HepG2 (cell line): ENCODE measurements around the gene MAP2K7. TPM values are rescaled to one million over a fixed set of nuclear protein-coding genes. Genes with fewer than 3 reads are reported as not detected.

Experiments
- ATAC-seq: fragments of 200-7000 bp; cut with Tn5 transposase; 3 replicates; pipeline ENCODE4 v1.9.1; 2020; ENCODE audit warnings: mild to moderate bottlenecking, moderate library complexity
- BruUV-seq: library from RNA; stranded (reverse); fragments of 400-500 nt; replicated peaks from 2 replicates; lab custom pipeline; 2021; lab: Mats Ljungman, UMichigan
- CTCF ChIA-PET: fragments of 300-600 bp; formaldehyde crosslinking; extraction: SDS; loops from one replicate; lab custom pipeline; 2021; ENCODE audit warnings: low total read pairs, inconsistent platforms, low intra/inter-chr PET ratio; lab: Yijun Ruan, JAX
- POLR2A ChIA-PET: fragments of 350-600 bp; sonication (Branson Sonifier 250); formaldehyde crosslinking; loops from one replicate; lab custom pipeline; 2020; ENCODE audit warnings: antibody characterized with exemption, inconsistent platforms; lab: Yijun Ruan, JAX
- DNase-seq: peaks from one replicate; pipeline ENCODE4 v3.0.0-alpha.2; 2015; ENCODE audit warnings: low spot score
- FAIRE-seq: peaks from 3 replicates; lab custom pipeline; 2011; peaks lifted over from hg19 to GRCh38; lab: Jason Lieb, UNC
- H2AFZ ChIP-seq: one replicate; pipeline ENCODE4 v1.6.1; 2011; ENCODE audit warnings: low read length, inconsistent platforms
- H3K27ac ChIP-seq: fragments of 300-600 bp; 3 replicates; pipeline ENCODE4 v1.8.0; 2011; ENCODE audit warnings: mixed run types, mild to moderate bottlenecking, mixed read lengths, low read length, inconsistent platforms; ENCODE audit not compliant: insufficient read depth; ENCODE audit errors: extremely low read length
- H3K27me3 ChIP-seq, 2 experiments: fragments of 200-600 bp in 1 of 2; 2 replicates in 1 of 2; 3 replicates in 1 of 2; pipeline versions ENCODE4 v1.6.0 to v1.8.0; 2011; ENCODE audit warnings: low read length in 2 of 2, mild to moderate bottlenecking in 2 of 2, moderate library complexity in 2 of 2, inconsistent platforms in 1 of 2; ENCODE audit not compliant: insufficient read depth in 2 of 2, control insufficient read depth in 1 of 2
- H3K36me3 ChIP-seq, 2 experiments: fragments of 200-600 bp in 1 of 2; replicated peaks in 1 of 2; 2 replicates in 1 of 2; 3 replicates in 1 of 2; pipeline versions ENCODE4 v1.5.1 to v1.8.0; 2011; ENCODE audit warnings: low read length in 2 of 2, inconsistent platforms in 1 of 2; ENCODE audit not compliant: insufficient read depth in 2 of 2, control insufficient read depth in 1 of 2
- H3K4me1 ChIP-seq: 2 replicates; pipeline ENCODE4 v1.5.1; 2012; ENCODE audit warnings: low read length, inconsistent platforms; ENCODE audit not compliant: insufficient read depth
- H3K4me2 ChIP-seq: 2 replicates; pipeline ENCODE4 v1.6.0; 2011; ENCODE audit warnings: low read depth, low read length, inconsistent platforms
- H3K4me3 ChIP-seq, 3 experiments: fragments of 200-600 bp in 1 of 3; sonication (generic), shearing (Covaris generic) in 1 of 3; replicated peaks in 1 of 3; 2 replicates each; pipeline ENCODE4 v1.5.1; 2011 to 2016; ENCODE audit warnings: low read length in 3 of 3, inconsistent platforms in 2 of 3, low read depth in 2 of 3, mild to moderate bottlenecking in 2 of 3, control low read depth in 1 of 3, mixed read lengths in 1 of 3; ENCODE audit not compliant: insufficient read depth in 1 of 3
- H3K79me2 ChIP-seq: one replicate; pipeline ENCODE4 v1.6.1; 2011; ENCODE audit warnings: low read length, inconsistent platforms; ENCODE audit not compliant: insufficient read depth
- H3K9ac ChIP-seq: 2 replicates; pipeline ENCODE4 v1.6.0; 2011; ENCODE audit warnings: mild to moderate bottlenecking, low read depth, low read length, inconsistent platforms; ENCODE audit not compliant: insufficient read depth
- H3K9me3 ChIP-seq: 2 replicates; pipeline ENCODE4 v1.5.1; 2012; ENCODE audit warnings: mild to moderate bottlenecking, low read length
- H4K20me1 ChIP-seq: 2 replicates; pipeline ENCODE4 v1.6.0; 2011; ENCODE audit warnings: inconsistent platforms, mild to moderate bottlenecking, low read length, moderate library complexity; ENCODE audit not compliant: insufficient read depth
- FLYWCH1 ChIP-seq: sonication (generic); formaldehyde crosslinking; IDR thresholded peaks from 2 replicates; pipeline ENCODE4 v1.8.1; 2023; ENCODE audit warnings: mild to moderate bottlenecking, missing genetic modification reagents
- FOXP4 ChIP-seq: sonication (generic); formaldehyde crosslinking; IDR thresholded peaks from 2 replicates; pipeline ENCODE4 v1.4.0; 2020; ENCODE audit warnings: missing genetic modification reagents
- NCOA5 ChIP-seq: sonication (generic); formaldehyde crosslinking; IDR thresholded peaks from 2 replicates; pipeline ENCODE4 v1.4.0; 2020; ENCODE audit warnings: missing genetic modification reagents
- NFKB2 ChIP-seq: sonication (generic); formaldehyde crosslinking; IDR thresholded peaks from 2 replicates; pipeline ENCODE4 v1.4.0; 2020; ENCODE audit warnings: missing genetic modification reagents, borderline replicate concordance
- RFX3 ChIP-seq: IDR thresholded peaks from 2 replicates; pipeline ENCODE4 v1.6.1; 2016; ENCODE audit warnings: missing biosample characterization, missing genetic modification reagents
- TERF1 ChIP-seq: sonication (generic); formaldehyde crosslinking; IDR thresholded peaks from 2 replicates; pipeline ENCODE4 v1.8.0; 2022; ENCODE audit warnings: mild to moderate bottlenecking, missing genetic modification reagents, moderate library complexity
- ZC3H4 ChIP-seq: sonication (generic); formaldehyde crosslinking; IDR thresholded peaks from 2 replicates; pipeline ENCODE4 v1.4.0; 2020; ENCODE audit warnings: missing genetic modification reagents, borderline replicate concordance
- ZNF383 ChIP-seq: sonication (generic); formaldehyde crosslinking; IDR thresholded peaks from 2 replicates; pipeline ENCODE4 v1.4.0; 2020; ENCODE audit warnings: missing genetic modification reagents, mild to moderate bottlenecking, borderline replicate concordance
- ZNF790 ChIP-seq: sonication (generic); formaldehyde crosslinking; IDR thresholded peaks from 2 replicates; pipeline ENCODE4 v1.8.0; 2022; ENCODE audit warnings: missing genetic modification reagents, mild to moderate bottlenecking, borderline replicate concordance
- ZNF83 ChIP-seq: sonication (generic); formaldehyde crosslinking; IDR thresholded peaks from 2 replicates; pipeline ENCODE4 v1.4.0; 2020; ENCODE audit warnings: missing genetic modification reagents, mild to moderate bottlenecking, borderline replicate concordance
- WGBS: methylation state at CpG from one replicate; pipeline ENCODE4 v1.1.6; 2017; ENCODE audit warnings: low lambda C conversion rate; 5-methylcytosine and 5-hydroxymethylcytosine counted together
- in situ Hi-C: cut with HindIII; loops from 2 replicates; pipeline ENCODE4 v1.10.0; 2017; ENCODE audit warnings: low pct_unique_long_range_greater_than_20kb; ENCODE audit not compliant: extremely low pct_ligation_motif_present
- intact Hi-C: fragments of 100-400 bp; cut with micrococcal nuclease; formaldehyde crosslinking; loops from one replicate; pipeline ENCODE4 v1.10.0; 2022; ENCODE audit not compliant: unreplicated experiment
- polyA plus RNA-seq, 8 experiments: library from polyadenylated mRNA; depleted of rRNA in 3 of 8; stranded (reverse) in 7 of 8; unstranded in 1 of 8; fragments of >200 nt; fragmentation: Illumina TruSeq in 4 of 8; extraction: Trizol in 4 of 8; gene quantifications; 2 replicates each; pipeline versions ENCODE4 v1.2.1 to v1.2.3, GENCODE V29; 2011 to 2016; ENCODE audit warnings: low read depth in 4 of 8, missing spikeins in 1 of 8, mixed read lengths in 1 of 8; ENCODE audit not compliant: insufficient read depth in 1 of 8
- total RNA-seq, 5 experiments: library from RNA; depleted of rRNA; stranded (reverse); fragments of >200 nt; fragmentation: Illumina TruSeq; extraction: Trizol; gene quantifications; 2 replicates each; pipeline ENCODE4 v1.2.3, GENCODE V29; 2016; ENCODE audit warnings: low read depth in 1 of 5
- TF ChIP-seq, protein P1 (sequence below): sonication (generic); formaldehyde crosslinking; IDR thresholded peaks from 2 replicates; pipeline ENCODE4 v1.5.0; 2020; ENCODE audit warnings: missing genetic modification reagents
- TF ChIP-seq, protein P2 (sequence below): sonication (generic); formaldehyde crosslinking; IDR thresholded peaks from 2 replicates; pipeline ENCODE4 v1.5.0; 2020; ENCODE audit warnings: mild to moderate bottlenecking, missing genetic modification reagents, moderate library complexity
- TF ChIP-seq, protein P3 (sequence below): sonication (generic); formaldehyde crosslinking; IDR thresholded peaks from 2 replicates; pipeline ENCODE4 v1.5.0; 2020; ENCODE audit warnings: mild to moderate bottlenecking, missing genetic modification reagents

MAP2K7 gene
- total and polyA plus RNA-seq, 2 of the 13 experiments (the other 11 are each of a cell fraction or from before 2014, with no cell fraction given) = 9.0 to 10.8 TPM

GRCh38 chr19:7931221-7932061 lies 27.8 kb downstream of the MAP2K7 start (continued):
- TF ChIP-seq NFKB2 (CRISPR knock-in tag) = no peak
- TF ChIP-seq, protein P1, sequence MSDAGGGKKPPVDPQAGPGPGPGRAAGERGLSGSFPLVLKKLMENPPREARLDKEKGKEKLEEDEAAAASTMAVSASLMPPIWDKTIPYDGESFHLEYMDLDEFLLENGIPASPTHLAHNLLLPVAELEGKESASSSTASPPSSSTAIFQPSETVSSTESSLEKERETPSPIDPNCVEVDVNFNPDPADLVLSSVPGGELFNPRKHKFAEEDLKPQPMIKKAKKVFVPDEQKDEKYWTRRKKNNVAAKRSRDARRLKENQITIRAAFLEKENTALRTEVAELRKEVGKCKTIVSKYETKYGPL (CRISPR knock-in tag) = no peak

DNA sequence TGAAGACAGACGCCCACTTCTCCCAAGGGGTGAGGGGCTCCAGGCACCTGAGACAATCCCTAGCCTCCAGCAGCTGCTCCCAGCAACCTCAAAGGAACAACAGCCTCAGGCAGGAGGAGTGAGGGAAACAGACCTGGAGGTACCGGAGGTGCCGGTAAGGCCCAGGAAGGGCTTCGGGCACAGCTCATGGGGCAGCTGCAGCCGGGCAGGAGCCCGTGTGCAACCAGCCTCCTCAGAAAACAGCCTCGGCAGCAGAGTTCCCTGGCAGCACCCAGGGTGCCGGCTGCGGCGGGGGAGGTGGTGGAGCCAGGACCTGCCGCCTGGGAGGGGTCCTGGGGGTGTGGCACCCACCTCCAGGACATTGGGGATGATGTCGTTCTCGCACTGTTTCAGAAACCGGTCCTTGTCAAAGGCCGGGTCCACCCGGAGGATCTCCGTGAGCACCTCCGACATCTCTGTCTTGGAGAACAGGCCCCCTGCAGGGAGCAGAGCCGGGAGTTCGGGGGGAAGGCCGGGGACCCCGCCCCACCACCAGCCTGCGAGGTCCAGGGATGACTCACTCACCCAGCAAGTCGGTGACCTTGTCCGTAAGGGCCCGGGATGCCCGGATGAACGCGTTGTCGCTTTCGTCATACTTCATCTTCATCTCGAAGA lies 28.7 kb downstream of the MAP2K7 start:
- intact Hi-C loops (no loop called here), in situ Hi-C loops (no loop called here)
- no peaks in the 10 kb centered on the region for H3K9me3 ChIP-seq
- FAIRE-seq = no peak
- peaks cover 37 to 66% of the 10 kb centered on the region in 2 experiments; a peak in 4 of 5 replicates for H3K36me3 ChIP-seq
- CTCF ChIA-PET = no interaction called here
- DNase-seq = no peak
- POLR2A ChIA-PET = interaction anchor here (4.6 to 5.2 kb wide), 2 partner anchors 11 to 13 kb away, joined by 34 to 57 read pairs; partner anchors contain the start of genes SNAPC2 and TIMM44
- no peak overlapping the region for H3K4me2 ChIP-seq
- H3K4me3 ChIP-seq = no peak overlapping the region
- 96% methylated on average over 10 of the region's 32 CpGs for WGBS
- no peaks in the 10 kb centered on the region for H3K27me3 ChIP-seq
- no peaks in the 10 kb centered on the region for H3K4me1 ChIP-seq
- no TSS peak for BruUV-seq
- H4K20me1 ChIP-seq = no peaks in the 10 kb centered on the region
- H2AFZ ChIP-seq = no peak overlapping the region
- no peak overlapping the region for H3K27ac ChIP-seq
- no peak overlapping the region for H3K9ac ChIP-seq
- H3K79me2 ChIP-seq = no peaks in the 10 kb centered on the region
- ATAC-seq = no peak
- TF ChIP-seq, protein P2, sequence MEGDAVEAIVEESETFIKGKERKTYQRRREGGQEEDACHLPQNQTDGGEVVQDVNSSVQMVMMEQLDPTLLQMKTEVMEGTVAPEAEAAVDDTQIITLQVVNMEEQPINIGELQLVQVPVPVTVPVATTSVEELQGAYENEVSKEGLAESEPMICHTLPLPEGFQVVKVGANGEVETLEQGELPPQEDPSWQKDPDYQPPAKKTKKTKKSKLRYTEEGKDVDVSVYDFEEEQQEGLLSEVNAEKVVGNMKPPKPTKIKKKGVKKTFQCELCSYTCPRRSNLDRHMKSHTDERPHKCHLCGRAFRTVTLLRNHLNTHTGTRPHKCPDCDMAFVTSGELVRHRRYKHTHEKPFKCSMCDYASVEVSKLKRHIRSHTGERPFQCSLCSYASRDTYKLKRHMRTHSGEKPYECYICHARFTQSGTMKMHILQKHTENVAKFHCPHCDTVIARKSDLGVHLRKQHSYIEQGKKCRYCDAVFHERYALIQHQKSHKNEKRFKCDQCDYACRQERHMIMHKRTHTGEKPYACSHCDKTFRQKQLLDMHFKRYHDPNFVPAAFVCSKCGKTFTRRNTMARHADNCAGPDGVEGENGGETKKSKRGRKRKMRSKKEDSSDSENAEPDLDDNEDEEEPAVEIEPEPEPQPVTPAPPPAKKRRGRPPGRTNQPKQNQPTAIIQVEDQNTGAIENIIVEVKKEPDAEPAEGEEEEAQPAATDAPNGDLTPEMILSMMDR = no peak
- no peak for TF ChIP-seq FLYWCH1 (CRISPR knock-in tag)
- no peak for TF ChIP-seq TERF1 (CRISPR knock-in tag)
- TF ChIP-seq RFX3 (CRISPR knock-in tag) = no peak
- TF ChIP-seq FOXP4 = no peak
- no peak for TF ChIP-seq ZNF790
- TF ChIP-seq NCOA5 (CRISPR knock-in tag) = no peak
- no peak for TF ChIP-seq ZC3H4
- TF ChIP-seq ZNF83 (CRISPR knock-in tag) = no peak
- TF ChIP-seq, protein P3, sequence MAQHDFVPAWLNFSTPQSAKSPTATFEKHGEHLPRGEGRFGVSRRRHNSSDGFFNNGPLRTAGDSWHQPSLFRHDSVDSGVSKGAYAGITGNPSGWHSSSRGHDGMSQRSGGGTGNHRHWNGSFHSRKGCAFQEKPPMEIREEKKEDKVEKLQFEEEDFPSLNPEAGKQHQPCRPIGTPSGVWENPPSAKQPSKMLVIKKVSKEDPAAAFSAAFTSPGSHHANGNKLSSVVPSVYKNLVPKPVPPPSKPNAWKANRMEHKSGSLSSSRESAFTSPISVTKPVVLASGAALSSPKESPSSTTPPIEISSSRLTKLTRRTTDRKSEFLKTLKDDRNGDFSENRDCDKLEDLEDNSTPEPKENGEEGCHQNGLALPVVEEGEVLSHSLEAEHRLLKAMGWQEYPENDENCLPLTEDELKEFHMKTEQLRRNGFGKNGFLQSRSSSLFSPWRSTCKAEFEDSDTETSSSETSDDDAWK (CRISPR knock-in tag) = no peak
- no peak for TF ChIP-seq ZNF383 (CRISPR knock-in tag)
